Endothelial cell of umbilical vein (primary cell): ENCODE measurements around the gene AP3S1. TPM values are rescaled to one million over a fixed set of nuclear protein-coding genes. Genes with fewer than 3 reads are reported as not detected.

ENCODE experiments used
- BruUV-seq: library from RNA; stranded (reverse); fragments of 400-500 nt; replicated peaks from 2 replicates; lab custom pipeline; 2021; lab: Mats Ljungman, UMichigan
- CTCF ChIA-PET: fragments of 300-600, 350-600 bp; sonication (Branson Sonifier 250); formaldehyde crosslinking; loops from one replicate; lab custom pipeline; 2021; ENCODE audit warnings: antibody characterized with exemption, inconsistent platforms; lab: Charles Lee
- POLR2A ChIA-PET: fragments of 300-600, 350-600 bp; sonication (Branson Sonifier 250); formaldehyde crosslinking; loops from one replicate; lab custom pipeline; 2021; ENCODE audit warnings: antibody characterized with exemption, inconsistent platforms; lab: Charles Lee
- DNase-seq: peaks from one replicate; pipeline ENCODE4 v3.0.0-alpha.2; 2011; ENCODE audit warnings: low read depth, low spot score
- FAIRE-seq: peaks from 2 replicates; lab custom pipeline; 2011; peaks lifted over from hg19 to GRCh38; lab: Jason Lieb, UNC
- H2AFZ ChIP-seq: 2 replicates; pipeline ENCODE4 v1.6.0; 2012; ENCODE audit warnings: low read depth, low read length, control low read depth, inconsistent platforms
- H3K27ac ChIP-seq: 2 replicates; pipeline ENCODE4 v1.5.1; 2011; ENCODE audit warnings: low read depth, mild to moderate bottlenecking, control low read depth, low read length, moderate library complexity; ENCODE audit not compliant: insufficient read depth
- H3K27me3 ChIP-seq, 2 experiments: 2 replicates each; pipeline versions ENCODE4 v1.6.0 to v1.6.1; 2011; ENCODE audit warnings: low read length in 2 of 2, mixed read lengths in 1 of 2; ENCODE audit not compliant: control insufficient read depth in 2 of 2, insufficient read depth in 2 of 2
- H3K36me3 ChIP-seq, 2 experiments: 2 replicates in 1 of 2; 3 replicates in 1 of 2; pipeline ENCODE4 v1.5.1; 2011; ENCODE audit warnings: low read length in 2 of 2, mild to moderate bottlenecking in 1 of 2, moderate library complexity in 1 of 2; ENCODE audit not compliant: control insufficient read depth in 2 of 2, insufficient read depth in 2 of 2; ENCODE audit errors: extremely low read depth in 1 of 2
- H3K4me1 ChIP-seq: 3 replicates; pipeline ENCODE4 v1.5.1; 2011; ENCODE audit warnings: mild to moderate bottlenecking, low read length; ENCODE audit not compliant: control insufficient read depth, insufficient read depth; ENCODE audit errors: extremely low read depth
- H3K4me2 ChIP-seq: 2 replicates; pipeline ENCODE4 v1.6.1; 2011; ENCODE audit warnings: low read length, control low read depth, mixed read lengths; ENCODE audit not compliant: insufficient read depth
- H3K4me3 ChIP-seq, 3 experiments: fragments of 200-600 bp in 1 of 3; sonication (generic), shearing (Covaris generic) in 1 of 3; replicated peaks in 1 of 3; 2 replicates each; pipeline ENCODE4 v1.5.1; 2011 to 2016; ENCODE audit warnings: control low read depth in 3 of 3, low read length in 3 of 3, mild to moderate bottlenecking in 2 of 3, inconsistent platforms in 1 of 3, low read depth in 1 of 3, moderate library complexity in 1 of 3; ENCODE audit not compliant: insufficient read depth in 1 of 3
- H3K79me2 ChIP-seq: 2 replicates; pipeline ENCODE4 v1.6.0; 2012; ENCODE audit warnings: low read length, inconsistent platforms; ENCODE audit not compliant: control insufficient read depth, insufficient read depth
- H3K9ac ChIP-seq: replicated peaks from 2 replicates; pipeline ENCODE3; 2011; ENCODE audit warnings: low read length, control low read depth; ENCODE audit not compliant: insufficient read depth; ENCODE audit errors: extremely low read depth
- H3K9me1 ChIP-seq: replicated peaks from 3 replicates; pipeline ENCODE4 v1.6.0; 2011; ENCODE audit warnings: mild to moderate bottlenecking, low read length; ENCODE audit not compliant: control insufficient read depth, insufficient read depth; ENCODE audit errors: extremely low read depth
- H3K9me3 ChIP-seq: replicated peaks from 2 replicates; pipeline ENCODE4 v1.5.1; 2012; ENCODE audit warnings: low read length, inconsistent platforms; ENCODE audit not compliant: control insufficient read depth, insufficient read depth
- H4K20me1 ChIP-seq: replicated peaks from 2 replicates; pipeline ENCODE3; 2011; ENCODE audit warnings: mild to moderate bottlenecking, low read length; ENCODE audit not compliant: control insufficient read depth, insufficient read depth; ENCODE audit errors: extremely low read depth
- EZH2 ChIP-seq: IDR thresholded peaks from 2 replicates; pipeline ENCODE4 v1.6.1; 2012; ENCODE audit warnings: borderline replicate concordance, low read depth, mild to moderate bottlenecking, moderate library complexity, low read length, inconsistent platforms; ENCODE audit not compliant: severe bottlenecking
- FOS ChIP-seq: IDR thresholded peaks from 2 replicates; pipeline ENCODE4 v1.6.1; 2011; ENCODE audit warnings: mild to moderate bottlenecking, low read length, moderate library complexity, borderline replicate concordance; ENCODE audit not compliant: insufficient read depth
- GATA2 ChIP-seq: IDR thresholded peaks from 2 replicates; pipeline ENCODE4 v1.7.0; 2011; ENCODE audit warnings: low read depth, mild to moderate bottlenecking, moderate library complexity, mixed read lengths, low read length; ENCODE audit not compliant: insufficient read length, insufficient read depth
- JUN ChIP-seq: IDR thresholded peaks from 2 replicates; pipeline ENCODE4 v1.6.1; 2011; ENCODE audit warnings: borderline replicate concordance, low read depth; ENCODE audit not compliant: insufficient read length, insufficient read depth
- MAX ChIP-seq: IDR thresholded peaks from 2 replicates; pipeline ENCODE4 v1.6.1; 2011; ENCODE audit not compliant: insufficient read depth, insufficient read length
- MYC ChIP-seq: IDR thresholded peaks from one replicate; pipeline ENCODE4 v1.6.1; 2011; ENCODE audit warnings: mild to moderate bottlenecking, low read depth, low read length
- POLR2A ChIP-seq: IDR thresholded peaks from 2 replicates; pipeline ENCODE4 v1.6.1; 2012; ENCODE audit warnings: low read depth, mild to moderate bottlenecking, control low read depth, low read length
- POLR2AphosphoS5 ChIP-seq: IDR thresholded peaks from 2 replicates; pipeline ENCODE4 v1.6.1; 2012; ENCODE audit warnings: low read depth, mild to moderate bottlenecking, control low read depth, low read length, moderate library complexity; ENCODE audit not compliant: insufficient read depth
- dilution Hi-C: fragments of 300-500 bp; cut with MboI; formaldehyde crosslinking; loops from one replicate; pipeline ENCODE4 v1.15.0; 2019; ENCODE audit warnings: low sequenced_read_pairs; ENCODE audit not compliant: extremely low pct_ligation_motif_present
- intact Hi-C: fragments of 100-400 bp; cut with micrococcal nuclease; formaldehyde crosslinking; loops from one replicate; pipeline ENCODE4 v1.10.0; 2022
- polyA plus RNA-seq, 4 experiments: library from polyadenylated mRNA; depleted of rRNA in 3 of 4; stranded (reverse) in 3 of 4; unstranded in 1 of 4; fragments of >200 nt; gene quantifications; 2 replicates each; pipeline versions ENCODE4 v1.2.1 to v1.2.3, GENCODE V29; 2011 to 2012; ENCODE audit warnings: missing spikeins in 1 of 4
- total RNA-seq: library from RNA; stranded (reverse); gene quantifications from 2 replicates; pipeline ENCODE4 v1.2.3, GENCODE V29; 2021
- TF ChIP-seq, protein P1 (sequence below), 2 donors: IDR thresholded peaks; 1 replicate in 1 of 2; 2 replicates in 1 of 2; pipeline ENCODE4 v1.5.1; 2011; ENCODE audit warnings: low read length in 2 of 2, mild to moderate bottlenecking in 2 of 2, moderate library complexity in 2 of 2, control low read depth in 1 of 2, inconsistent platforms in 1 of 2, low read depth in 1 of 2; ENCODE audit not compliant: insufficient read depth in 1 of 2; ENCODE audit errors: extremely low read depth in 1 of 2

The AP3S1 gene
- total and polyA plus RNA-seq, 2 donors (not counting 3 experiments of a cell fraction or from before 2014, with no cell fraction given), result 26.5 to 85.7 TPM

GRCh38 chr5:115946655-115947054 is 104.9 kb downstream of the AP3S1 start:
- Histone ChIP-seq H4K20me1 (no peaks in the 10 kb centered on the region), H3K4me3 (no peak overlapping the region), H2AFZ (no peak overlapping the region), H3K4me2 (no peak overlapping the region), H3K9me3 (no peaks in the 10 kb centered on the region), H3K4me1 (no peaks in the 10 kb centered on the region), H3K9ac (no peak overlapping the region), H3K27me3 (no peaks in the 10 kb centered on the region), H3K36me3 (no peaks in the 10 kb centered on the region), H3K27ac (no peak overlapping the region), H3K79me2 (no peaks in the 10 kb centered on the region), H3K9me1 (no peaks in the 10 kb centered on the region)
- intact Hi-C loops (no loop called here), dilution Hi-C loops (no loop called here)
- ChIA-PET POLR2A (no interaction called here), CTCF (no interaction called here)
- FAIRE-seq (no peak), DNase-seq (no peak)
- no TSS peak for BruUV-seq
- TF ChIP-seq, protein P1, sequence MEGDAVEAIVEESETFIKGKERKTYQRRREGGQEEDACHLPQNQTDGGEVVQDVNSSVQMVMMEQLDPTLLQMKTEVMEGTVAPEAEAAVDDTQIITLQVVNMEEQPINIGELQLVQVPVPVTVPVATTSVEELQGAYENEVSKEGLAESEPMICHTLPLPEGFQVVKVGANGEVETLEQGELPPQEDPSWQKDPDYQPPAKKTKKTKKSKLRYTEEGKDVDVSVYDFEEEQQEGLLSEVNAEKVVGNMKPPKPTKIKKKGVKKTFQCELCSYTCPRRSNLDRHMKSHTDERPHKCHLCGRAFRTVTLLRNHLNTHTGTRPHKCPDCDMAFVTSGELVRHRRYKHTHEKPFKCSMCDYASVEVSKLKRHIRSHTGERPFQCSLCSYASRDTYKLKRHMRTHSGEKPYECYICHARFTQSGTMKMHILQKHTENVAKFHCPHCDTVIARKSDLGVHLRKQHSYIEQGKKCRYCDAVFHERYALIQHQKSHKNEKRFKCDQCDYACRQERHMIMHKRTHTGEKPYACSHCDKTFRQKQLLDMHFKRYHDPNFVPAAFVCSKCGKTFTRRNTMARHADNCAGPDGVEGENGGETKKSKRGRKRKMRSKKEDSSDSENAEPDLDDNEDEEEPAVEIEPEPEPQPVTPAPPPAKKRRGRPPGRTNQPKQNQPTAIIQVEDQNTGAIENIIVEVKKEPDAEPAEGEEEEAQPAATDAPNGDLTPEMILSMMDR (IDR thresholded peaks at IDR 0.05; ENCODE audit: extremely low read depth in 1 of 2, insufficient read depth in 1 of 2, low read depth in 1 of 2, low read length in 2 of 2), result no peak
- TF ChIP-seq JUN (no peak), POLR2A (no peak)

- Histone ChIP-seq H3K79me2 (no peaks in the 10 kb centered on the region), H2AFZ (no peak overlapping the region), H3K4me3 (no peak overlapping the region), H3K36me3 (no peaks in the 10 kb centered on the region), H3K4me2 (no peak overlapping the region), H3K4me1 (no peaks in the 10 kb centered on the region), H3K9me3 (no peaks in the 10 kb centered on the region), H3K9me1 (no peaks in the 10 kb centered on the region), H4K20me1 (no peaks in the 10 kb centered on the region), H3K27ac (no peak overlapping the region), H3K9ac (no peak overlapping the region), H3K27me3 (no peaks in the 10 kb centered on the region)
- ChIA-PET CTCF (no interaction called here), POLR2A (no interaction called here)
- FAIRE-seq (no peak), DNase-seq (no peak)
- no TSS peak for BruUV-seq
- TF ChIP-seq MAX (no peak), GATA2 (no peak), FOS (no peak), JUN (no peak), POLR2AphosphoS5 (no peak), EZH2 (no peak), POLR2A (no peak), MYC (no peak)
- TF ChIP-seq, protein P1 (IDR thresholded peaks at IDR 0.05; ENCODE audit: extremely low read depth in 1 of 2, insufficient read depth in 1 of 2, low read depth in 1 of 2, low read length in 2 of 2), result no peak
- dilution Hi-C loops, result no loop called here
- intact Hi-C loops, result no loop called here
These were observed 105.5 kb downstream of the AP3S1 start for GRCh38 chr5:115947260-115947659.
